Suprapubic skin (tissue), 4 donors: ENCODE results near the gene EPYC. TPM values are rescaled to one million over a fixed set of nuclear protein-coding genes. Genes with fewer than 3 reads are reported as not detected.

Experiments
- DNase-seq, 2 donors: peaks; one replicate each; pipeline ENCODE4 v3.0.0-alpha.2; 2019; ENCODE audit warnings: low spot score in 2 of 2
- H3K27ac ChIP-seq: fragments of 200-600 bp; sonication (generic); one replicate; pipeline ENCODE4 v1.5.1; 2019
- H3K27me3 ChIP-seq: fragments of 200-600 bp; sonication (generic); one replicate; pipeline ENCODE4 v1.5.1; 2019
- H3K36me3 ChIP-seq: fragments of 200-600 bp; sonication (generic); one replicate; pipeline ENCODE4 v1.5.1; 2019
- H3K4me1 ChIP-seq: fragments of 200-600 bp; sonication (generic); one replicate; pipeline ENCODE4 v1.5.1; 2019
- H3K4me3 ChIP-seq: fragments of 200-600 bp; sonication (generic); one replicate; pipeline ENCODE4 v1.5.1; 2019; ENCODE audit warnings: mild to moderate bottlenecking
- H3K9me3 ChIP-seq: fragments of 200-600 bp; sonication (generic); one replicate; pipeline ENCODE4 v1.5.1; 2019
- CTCF ChIP-seq, 2 donors: fragments of 200-600 bp in 1 of 2; fragments of 450-650 bp in 1 of 2; sonication (generic) in 1 of 2; IDR thresholded peaks; one replicate each; pipeline ENCODE4 v1.5.1; 2016 to 2019; ENCODE audit warnings: antibody characterized with exemption in 2 of 2, mild to moderate bottlenecking in 1 of 2, moderate library complexity in 1 of 2
- EP300 ChIP-seq: sonication (generic); formaldehyde crosslinking; IDR thresholded peaks from one replicate; pipeline ENCODE4 v1.6.1; 2017; ENCODE audit warnings: antibody characterized with exemption
- POLR2A ChIP-seq, 2 donors: fragments of 450-650 bp; IDR thresholded peaks; one replicate each; pipeline ENCODE4 v1.6.1; 2017; ENCODE audit warnings: antibody characterized with exemption in 2 of 2, mild to moderate bottlenecking in 2 of 2, moderate library complexity in 2 of 2
- POLR2AphosphoS5 ChIP-seq, 3 donors: sonication (generic); formaldehyde crosslinking; IDR thresholded peaks; one replicate each; pipeline ENCODE4 v1.6.1; 2017; ENCODE audit warnings: antibody characterized with exemption in 3 of 3
- WGBS: methylation state at CpG from one replicate; pipeline ENCODE4 v1.1.5; 2018; 5-methylcytosine and 5-hydroxymethylcytosine counted together
- total RNA-seq, 4 donors: library from RNA; depleted of rRNA; stranded (reverse); fragments of >200 nt; gene quantifications; one replicate each; pipeline ENCODE4 v1.1.0, GENCODE V29; 2016

EPYC gene
- total RNA-seq, 4 donors from 2014 or later = not detected

GRCh38 chr12:90925562-90925961 lies 79.2 kb downstream of the EPYC start:
- no peak overlapping the region for H3K4me3 ChIP-seq
- no peak for TF ChIP-seq POLR2AphosphoS5 (IDR thresholded peaks at IDR 0.05)
- no peak for TF ChIP-seq EP300
- no peaks in the 10 kb centered on the region for H3K36me3 ChIP-seq
- no peak for DNase-seq
- 93% methylated on average over 5 of the region's 5 CpGs for WGBS
- H3K27me3 ChIP-seq = no peaks in the 10 kb centered on the region
- H3K9me3 ChIP-seq = no peaks in the 10 kb centered on the region
- peaks cover 4% of the 10 kb centered on the region for H3K4me1 ChIP-seq
- no peak overlapping the region for H3K27ac ChIP-seq

DNA sequence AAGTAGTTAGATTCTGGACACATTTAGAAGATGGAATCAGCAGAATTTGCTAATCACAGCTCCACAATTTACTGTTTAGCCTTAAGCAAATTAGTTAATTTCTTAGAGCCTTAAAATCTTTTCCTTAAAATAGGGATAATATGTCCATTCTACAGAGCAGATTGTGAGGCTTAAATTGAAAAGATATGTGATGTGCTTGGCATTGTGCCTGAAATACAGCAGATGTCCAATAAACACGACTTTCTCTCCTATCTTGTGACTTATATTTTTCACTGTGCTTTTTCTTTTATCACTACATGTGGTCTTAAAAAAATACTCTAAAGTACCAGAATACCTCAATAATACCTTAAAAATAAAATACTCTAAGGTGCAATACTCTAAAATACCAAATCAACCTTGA lies 80.4 kb downstream of the EPYC start:
- no peaks in the 10 kb centered on the region for H3K9me3 ChIP-seq
- 36% methylated on average over 1 of the region's 1 CpG for WGBS
- H3K36me3 ChIP-seq = no peaks in the 10 kb centered on the region
- peaks cover 4% of the 10 kb centered on the region for H3K4me1 ChIP-seq
- H3K27ac ChIP-seq = no peak overlapping the region
- TF ChIP-seq EP300 (no peak), POLR2A (IDR thresholded peaks at IDR 0.05) (no peak), CTCF (IDR thresholded peaks at IDR 0.05) (no peak), POLR2AphosphoS5 (IDR thresholded peaks at IDR 0.05) (no peak)
- H3K4me3 ChIP-seq = no peak overlapping the region
- no peak for DNase-seq
- no peaks in the 10 kb centered on the region for H3K27me3 ChIP-seq

- Histone ChIP-seq H3K27me3 (no peaks in the 10 kb centered on the region), H3K4me1 (peaks cover 4% of the 10 kb centered on the region), H3K9me3 (no peaks in the 10 kb centered on the region), H3K4me3 (no peak overlapping the region), H3K27ac (no peak overlapping the region), H3K36me3 (no peaks in the 10 kb centered on the region)
- no peak for TF ChIP-seq POLR2A (IDR thresholded peaks at IDR 0.05)
- TF ChIP-seq POLR2AphosphoS5 (IDR thresholded peaks at IDR 0.05) = no peak
- no peak for TF ChIP-seq EP300
- no peak for TF ChIP-seq CTCF (IDR thresholded peaks at IDR 0.05)
- DNase-seq = no peak
Measured at GRCh38 chr12:90922145-90922627, 82.6 kb downstream of the EPYC start.

DNA sequence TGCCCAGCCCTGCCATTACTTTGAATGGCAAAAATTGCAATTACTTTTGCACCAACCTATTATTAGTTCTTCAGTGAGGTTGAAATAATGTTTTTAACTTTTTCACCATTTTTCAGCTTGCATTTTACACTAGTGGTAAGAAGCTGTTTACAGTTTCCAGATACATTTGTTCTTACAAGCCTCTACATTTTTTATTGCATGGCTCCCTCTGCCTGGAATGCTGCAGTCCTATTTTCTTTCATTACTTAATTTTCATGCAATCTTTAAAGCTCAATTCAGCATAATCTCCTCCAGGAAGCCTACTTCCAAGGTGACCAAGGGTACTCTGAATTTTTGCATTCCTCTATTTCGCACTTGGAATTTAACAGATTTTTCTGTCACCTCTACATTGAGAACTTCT lies 83.2 kb downstream of the EPYC start:
- H3K27me3 ChIP-seq = no peaks in the 10 kb centered on the region
- DNase-seq = no peak
- WGBS = 92% methylated on average over 1 of the region's 1 CpG
- no peak overlapping the region for H3K4me3 ChIP-seq
- no peak overlapping the region for H3K27ac ChIP-seq
- peaks cover 4% of the 10 kb centered on the region for H3K4me1 ChIP-seq
- H3K36me3 ChIP-seq = no peaks in the 10 kb centered on the region
- H3K9me3 ChIP-seq = no peaks in the 10 kb centered on the region
- TF ChIP-seq EP300 (no peak), POLR2AphosphoS5 (IDR thresholded peaks at IDR 0.05) (no peak), POLR2A (IDR thresholded peaks at IDR 0.05) (no peak), CTCF (IDR thresholded peaks at IDR 0.05) (no peak)

- H3K27me3 ChIP-seq = no peaks in the 10 kb centered on the region
- H3K4me1 ChIP-seq = peaks cover 4% of the 10 kb centered on the region
- TF ChIP-seq POLR2A (IDR thresholded peaks at IDR 0.05) = no peak
- no peak for TF ChIP-seq POLR2AphosphoS5 (IDR thresholded peaks at IDR 0.05)
- no peak for TF ChIP-seq EP300
- TF ChIP-seq CTCF (IDR thresholded peaks at IDR 0.05) = no peak
- no peaks in the 10 kb centered on the region for H3K36me3 ChIP-seq
- DNase-seq = no peak
- no peak overlapping the region for H3K27ac ChIP-seq
- H3K9me3 ChIP-seq = no peaks in the 10 kb centered on the region
- WGBS = 97% methylated on average over 1 of the region's 1 CpG
- H3K4me3 ChIP-seq = no peak overlapping the region
Measured at GRCh38 chr12:90920222-90920621, 84.5 kb downstream of the EPYC start.

GRCh38 chr12:90917431-90917830 lies 87.3 kb downstream of the EPYC start:
- no peak for DNase-seq
- TF ChIP-seq POLR2AphosphoS5 (IDR thresholded peaks at IDR 0.05) (no peak), CTCF (IDR thresholded peaks at IDR 0.05) (no peak), EP300 (no peak), POLR2A (IDR thresholded peaks at IDR 0.05) (no peak)
- no peaks in the 10 kb centered on the region for H3K27me3 ChIP-seq
- no peak overlapping the region for H3K4me3 ChIP-seq
- 36% methylated on average over 2 of the region's 2 CpGs for WGBS
- H3K36me3 ChIP-seq = no peaks in the 10 kb centered on the region
- no peaks in the 10 kb centered on the region for H3K9me3 ChIP-seq
- no peak overlapping the region for H3K27ac ChIP-seq
- H3K4me1 ChIP-seq = peaks cover 4% of the 10 kb centered on the region
